Endothelial cell of umbilical vein (primary cell): Measurements from ENCODE around the gene NR2E1. TPM values are rescaled to one million over a fixed set of nuclear protein-coding genes. Genes with fewer than 3 reads are reported as not detected.
A peak's percentile ranks its signal among the peaks of the same experiment; 100 is the strongest.

Source experiments
- BruUV-seq: library from RNA; stranded (reverse); fragments of 400-500 nt; replicated peaks from 2 replicates; lab custom pipeline; 2021; lab: Mats Ljungman, UMichigan
- CTCF ChIA-PET: fragments of 300-600, 350-600 bp; sonication (Branson Sonifier 250); formaldehyde crosslinking; loops from one replicate; lab custom pipeline; 2021; ENCODE audit warnings: antibody characterized with exemption, inconsistent platforms; lab: Charles Lee
- POLR2A ChIA-PET: fragments of 300-600, 350-600 bp; sonication (Branson Sonifier 250); formaldehyde crosslinking; loops from one replicate; lab custom pipeline; 2021; ENCODE audit warnings: antibody characterized with exemption, inconsistent platforms; lab: Charles Lee
- DNase-seq: peaks from one replicate; pipeline ENCODE4 v3.0.0-alpha.2; 2011; ENCODE audit warnings: low read depth, low spot score
- FAIRE-seq: peaks from 2 replicates; lab custom pipeline; 2011; peaks lifted over from hg19 to GRCh38; lab: Jason Lieb, UNC
- H2AFZ ChIP-seq: 2 replicates; pipeline ENCODE4 v1.6.0; 2012; ENCODE audit warnings: low read depth, low read length, control low read depth, inconsistent platforms
- H3K27ac ChIP-seq: 2 replicates; pipeline ENCODE4 v1.5.1; 2011; ENCODE audit warnings: low read depth, mild to moderate bottlenecking, control low read depth, low read length, moderate library complexity; ENCODE audit not compliant: insufficient read depth
- H3K27me3 ChIP-seq, 2 experiments: 2 replicates each; pipeline versions ENCODE4 v1.6.0 to v1.6.1; 2011; ENCODE audit warnings: low read length in 2 of 2, mixed read lengths in 1 of 2; ENCODE audit not compliant: control insufficient read depth in 2 of 2, insufficient read depth in 2 of 2
- H3K36me3 ChIP-seq, 2 experiments: 2 replicates in 1 of 2; 3 replicates in 1 of 2; pipeline ENCODE4 v1.5.1; 2011; ENCODE audit warnings: low read length in 2 of 2, mild to moderate bottlenecking in 1 of 2, moderate library complexity in 1 of 2; ENCODE audit not compliant: control insufficient read depth in 2 of 2, insufficient read depth in 2 of 2; ENCODE audit errors: extremely low read depth in 1 of 2
- H3K4me1 ChIP-seq: 3 replicates; pipeline ENCODE4 v1.5.1; 2011; ENCODE audit warnings: mild to moderate bottlenecking, low read length; ENCODE audit not compliant: control insufficient read depth, insufficient read depth; ENCODE audit errors: extremely low read depth
- H3K4me2 ChIP-seq: 2 replicates; pipeline ENCODE4 v1.6.1; 2011; ENCODE audit warnings: low read length, control low read depth, mixed read lengths; ENCODE audit not compliant: insufficient read depth
- H3K4me3 ChIP-seq, 3 experiments: fragments of 200-600 bp in 1 of 3; sonication (generic), shearing (Covaris generic) in 1 of 3; replicated peaks in 1 of 3; 2 replicates each; pipeline ENCODE4 v1.5.1; 2011 to 2016; ENCODE audit warnings: control low read depth in 3 of 3, low read length in 3 of 3, mild to moderate bottlenecking in 2 of 3, inconsistent platforms in 1 of 3, low read depth in 1 of 3, moderate library complexity in 1 of 3; ENCODE audit not compliant: insufficient read depth in 1 of 3
- H3K79me2 ChIP-seq: 2 replicates; pipeline ENCODE4 v1.6.0; 2012; ENCODE audit warnings: low read length, inconsistent platforms; ENCODE audit not compliant: control insufficient read depth, insufficient read depth
- H3K9ac ChIP-seq: replicated peaks from 2 replicates; pipeline ENCODE3; 2011; ENCODE audit warnings: low read length, control low read depth; ENCODE audit not compliant: insufficient read depth; ENCODE audit errors: extremely low read depth
- H3K9me1 ChIP-seq: replicated peaks from 3 replicates; pipeline ENCODE4 v1.6.0; 2011; ENCODE audit warnings: mild to moderate bottlenecking, low read length; ENCODE audit not compliant: control insufficient read depth, insufficient read depth; ENCODE audit errors: extremely low read depth
- H3K9me3 ChIP-seq: replicated peaks from 2 replicates; pipeline ENCODE4 v1.5.1; 2012; ENCODE audit warnings: low read length, inconsistent platforms; ENCODE audit not compliant: control insufficient read depth, insufficient read depth
- H4K20me1 ChIP-seq: replicated peaks from 2 replicates; pipeline ENCODE3; 2011; ENCODE audit warnings: mild to moderate bottlenecking, low read length; ENCODE audit not compliant: control insufficient read depth, insufficient read depth; ENCODE audit errors: extremely low read depth
- CTCF ChIP-seq, 2 donors: IDR thresholded peaks; 1 replicate in 1 of 2; 2 replicates in 1 of 2; pipeline ENCODE4 v1.5.1; 2011; ENCODE audit warnings: low read length in 2 of 2, mild to moderate bottlenecking in 2 of 2, moderate library complexity in 2 of 2, control low read depth in 1 of 2, inconsistent platforms in 1 of 2, low read depth in 1 of 2; ENCODE audit not compliant: insufficient read depth in 1 of 2; ENCODE audit errors: extremely low read depth in 1 of 2
- EZH2 ChIP-seq: IDR thresholded peaks from 2 replicates; pipeline ENCODE4 v1.6.1; 2012; ENCODE audit warnings: borderline replicate concordance, low read depth, mild to moderate bottlenecking, moderate library complexity, low read length, inconsistent platforms; ENCODE audit not compliant: severe bottlenecking
- GATA2 ChIP-seq: IDR thresholded peaks from 2 replicates; pipeline ENCODE4 v1.7.0; 2011; ENCODE audit warnings: low read depth, mild to moderate bottlenecking, moderate library complexity, mixed read lengths, low read length; ENCODE audit not compliant: insufficient read length, insufficient read depth
- dilution Hi-C: fragments of 300-500 bp; cut with MboI; formaldehyde crosslinking; loops from one replicate; pipeline ENCODE4 v1.15.0; 2019; ENCODE audit warnings: low sequenced_read_pairs; ENCODE audit not compliant: extremely low pct_ligation_motif_present
- intact Hi-C: fragments of 100-400 bp; cut with micrococcal nuclease; formaldehyde crosslinking; loops from one replicate; pipeline ENCODE4 v1.10.0; 2022
- polyA plus RNA-seq, 4 experiments: library from polyadenylated mRNA; depleted of rRNA in 3 of 4; stranded (reverse) in 3 of 4; unstranded in 1 of 4; fragments of >200 nt; gene quantifications; 2 replicates each; pipeline versions ENCODE4 v1.2.1 to v1.2.3, GENCODE V29; 2011 to 2012; ENCODE audit warnings: missing spikeins in 1 of 4
- total RNA-seq: library from RNA; stranded (reverse); gene quantifications from 2 replicates; pipeline ENCODE4 v1.2.3, GENCODE V29; 2021

The NR2E1 gene
- total and polyA plus RNA-seq, 2 donors (not counting 3 experiments of a cell fraction or from before 2014, with no cell fraction given), result not detected

GRCh38 chr6:108175592-108176279, 9.9 kb downstream of the NR2E1 start:
- Histone ChIP-seq H3K4me1 (peaks cover 5% of the 10 kb centered on the region), H3K9me3 (no peaks in the 10 kb centered on the region), H3K9ac (no peak overlapping the region), H3K4me3 (no peak overlapping the region), H3K27ac (no peak overlapping the region), H2AFZ (no peak overlapping the region), H3K36me3 (no peaks in the 10 kb centered on the region), H3K9me1 (no peaks in the 10 kb centered on the region), H3K79me2 (no peaks in the 10 kb centered on the region), H3K27me3 (peaks cover 69 to 96% of the 10 kb centered on the region in 2 experiments), H4K20me1 (no peaks in the 10 kb centered on the region), H3K4me2 (peak overlapping the region; percentile 19)
- ChIA-PET CTCF (interaction anchor here (1.0 to 5.8 kb wide), 3 partner anchors 316 to 349 kb away, joined by 3 to 45 read pairs (median 4); no protein-coding TSS in a partner anchor), POLR2A (no interaction called here)
- FAIRE-seq (no peak), DNase-seq (no peak)
- BruUV-seq, result no TSS peak
- dilution Hi-C loops (no loop called here), intact Hi-C loops (loop anchor here (10.0 kb wide), 1 partner anchor 349 kb away; no protein-coding TSS in a partner anchor)
- peak; percentile 98 for TF ChIP-seq EZH2
- TF ChIP-seq CTCF (IDR thresholded peaks at IDR 0.05; ENCODE audit: extremely low read depth in 1 of 2, insufficient read depth in 1 of 2, low read depth in 1 of 2, low read length in 2 of 2), result peak in 1 of 2 donors; percentile 28
- no peak for TF ChIP-seq GATA2
